ENCODE results near the gene RAB3C.

Gene RAB3C

GRCh38 chr5:58735637-58736036, 152.8 kb downstream of the RAB3C start:
- no peak for DNase-seq (ENCODE audit: low spot score)

GRCh38 chr5:58736214-58736613, 153.3 kb downstream of the RAB3C start:
- DNase-seq (ENCODE audit: low spot score) = no peak

GRCh38 chr5:58737671-58738070, 154.8 kb downstream of the RAB3C start:
- DNase-seq (ENCODE audit: low spot score) = no peak

- DNase-seq (ENCODE audit: low spot score) = no peak
Observed at GRCh38 chr5:58738336-58738735, 155.5 kb downstream of the RAB3C start.

- DNase-seq (ENCODE audit: low spot score) = no peak
Observed at GRCh38 chr5:58739051-58739450, 156.2 kb downstream of the RAB3C start.

GRCh38 chr5:58740956-58741355, 158.1 kb downstream of the RAB3C start:
- no peak for DNase-seq (ENCODE audit: low spot score)

GRCh38 chr5:58745350-58745749, 162.5 kb downstream of the RAB3C start:
- DNase-seq (ENCODE audit: low spot score) = no peak

- no peak for DNase-seq (ENCODE audit: low spot score)
Observed at GRCh38 chr5:58746321-58746720, 163.4 kb downstream of the RAB3C start.

GRCh38 chr5:58750036-58750435, 167.2 kb downstream of the RAB3C start:
- DNase-seq (ENCODE audit: low spot score) = no peak

GRCh38 chr5:58751222-58751837, 168.5 kb downstream of the RAB3C start:
- DNase-seq (ENCODE audit: low spot score) = no peak

GRCh38 chr5:58752104-58752503, 169.2 kb downstream of the RAB3C start:
- no peak for DNase-seq (ENCODE audit: low spot score)

GRCh38 chr5:58753446-58753845, 170.6 kb downstream of the RAB3C start:
- no peak for DNase-seq (ENCODE audit: low spot score)

GRCh38 chr5:58754250-58754649, 171.4 kb downstream of the RAB3C start:
- DNase-seq (ENCODE audit: low spot score) = no peak

GRCh38 chr5:58755397-58755796, 172.5 kb downstream of the RAB3C start:
- no peak for DNase-seq (ENCODE audit: low spot score)

- peak; percentile 5 for DNase-seq (ENCODE audit: low spot score)
Observed at GRCh38 chr5:58759745-58760144, 176.9 kb downstream of the RAB3C start.

GRCh38 chr5:58760222-58760621, 177.3 kb downstream of the RAB3C start:
- DNase-seq (ENCODE audit: low spot score) = no peak

- no peak for DNase-seq (ENCODE audit: low spot score)
Observed at GRCh38 chr5:58761407-58761806, 178.5 kb downstream of the RAB3C start.

- DNase-seq (ENCODE audit: low spot score) = no peak
Observed at GRCh38 chr5:58763390-58763789, 180.5 kb downstream of the RAB3C start.

- DNase-seq (ENCODE audit: low spot score) = no peak
Observed at GRCh38 chr5:58764199-58764598, 181.3 kb downstream of the RAB3C start.

- DNase-seq (ENCODE audit: low spot score) = no peak
Observed at GRCh38 chr5:58765058-58765457, 182.2 kb downstream of the RAB3C start.

- DNase-seq (ENCODE audit: low spot score) = no peak
Observed at GRCh38 chr5:58767104-58767503, 184.2 kb downstream of the RAB3C start.

GRCh38 chr5:58770136-58770535, 187.3 kb downstream of the RAB3C start:
- DNase-seq (ENCODE audit: low spot score) = no peak

- no peak for DNase-seq (ENCODE audit: low spot score)
Observed at GRCh38 chr5:58771796-58772195, 188.9 kb downstream of the RAB3C start.

GRCh38 chr5:58773744-58774441, 191.0 kb downstream of the RAB3C start:
- DNase-seq (ENCODE audit: low spot score) = no peak

All from CD4-positive, alpha-beta T cell treated with Interleukin-6 at 100 ng/mL for 8 hours (primary cell).